ENCODE results near the gene THAP11. TPM values are rescaled to one million over a fixed set of nuclear protein-coding genes. Genes with fewer than 3 reads are reported as not detected.

Gene THAP11
- total and polyA plus RNA-seq, 2 of the 13 experiments (the other 11 are each of a cell fraction or from before 2014, with no cell fraction given): 44.2 to 53.4 TPM

- TF ChIP-seq ZHX1 (CRISPR knock-in tag; IDR thresholded peaks at IDR 0.05; ENCODE audit: low read depth): no peak
- TF ChIP-seq, protein P1, sequence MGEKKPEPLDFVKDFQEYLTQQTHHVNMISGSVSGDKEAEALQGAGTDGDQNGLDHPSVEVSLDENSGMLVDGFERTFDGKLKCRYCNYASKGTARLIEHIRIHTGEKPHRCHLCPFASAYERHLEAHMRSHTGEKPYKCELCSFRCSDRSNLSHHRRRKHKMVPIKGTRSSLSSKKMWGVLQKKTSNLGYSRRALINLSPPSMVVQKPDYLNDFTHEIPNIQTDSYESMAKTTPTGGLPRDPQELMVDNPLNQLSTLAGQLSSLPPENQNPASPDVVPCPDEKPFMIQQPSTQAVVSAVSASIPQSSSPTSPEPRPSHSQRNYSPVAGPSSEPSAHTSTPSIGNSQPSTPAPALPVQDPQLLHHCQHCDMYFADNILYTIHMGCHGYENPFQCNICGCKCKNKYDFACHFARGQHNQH (CRISPR knock-in tag; IDR thresholded peaks at IDR 0.05): peak; percentile 25; the same call in 1 of the 2 replicates
- no peak for TF ChIP-seq TBX2 (CRISPR knock-in tag; IDR thresholded peaks at IDR 0.05; ENCODE audit: borderline replicate concordance)
- TF ChIP-seq HIVEP1 (CRISPR knock-in tag; IDR thresholded peaks at IDR 0.05): no peak
- no peak for TF ChIP-seq SUZ12 (IDR thresholded peaks at IDR 0.05; ENCODE audit: low read depth, low read length)
- TF ChIP-seq, protein P2, sequence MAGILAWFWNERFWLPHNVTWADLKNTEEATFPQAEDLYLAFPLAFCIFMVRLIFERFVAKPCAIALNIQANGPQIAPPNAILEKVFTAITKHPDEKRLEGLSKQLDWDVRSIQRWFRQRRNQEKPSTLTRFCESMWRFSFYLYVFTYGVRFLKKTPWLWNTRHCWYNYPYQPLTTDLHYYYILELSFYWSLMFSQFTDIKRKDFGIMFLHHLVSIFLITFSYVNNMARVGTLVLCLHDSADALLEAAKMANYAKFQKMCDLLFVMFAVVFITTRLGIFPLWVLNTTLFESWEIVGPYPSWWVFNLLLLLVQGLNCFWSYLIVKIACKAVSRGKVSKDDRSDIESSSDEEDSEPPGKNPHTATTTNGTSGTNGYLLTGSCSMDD (CRISPR knock-in tag; IDR thresholded peaks at IDR 0.05): no peak
- TF ChIP-seq MBNL3 (CRISPR knock-in tag; conservative IDR thresholded peaks at IDR 0.05): no peak
- TF ChIP-seq FOXK2 (IDR thresholded peaks at IDR 0.05): 0 out of 2 replicates have a peak, but pooled peaks have one; percentile 17
- TF ChIP-seq, protein P3, sequence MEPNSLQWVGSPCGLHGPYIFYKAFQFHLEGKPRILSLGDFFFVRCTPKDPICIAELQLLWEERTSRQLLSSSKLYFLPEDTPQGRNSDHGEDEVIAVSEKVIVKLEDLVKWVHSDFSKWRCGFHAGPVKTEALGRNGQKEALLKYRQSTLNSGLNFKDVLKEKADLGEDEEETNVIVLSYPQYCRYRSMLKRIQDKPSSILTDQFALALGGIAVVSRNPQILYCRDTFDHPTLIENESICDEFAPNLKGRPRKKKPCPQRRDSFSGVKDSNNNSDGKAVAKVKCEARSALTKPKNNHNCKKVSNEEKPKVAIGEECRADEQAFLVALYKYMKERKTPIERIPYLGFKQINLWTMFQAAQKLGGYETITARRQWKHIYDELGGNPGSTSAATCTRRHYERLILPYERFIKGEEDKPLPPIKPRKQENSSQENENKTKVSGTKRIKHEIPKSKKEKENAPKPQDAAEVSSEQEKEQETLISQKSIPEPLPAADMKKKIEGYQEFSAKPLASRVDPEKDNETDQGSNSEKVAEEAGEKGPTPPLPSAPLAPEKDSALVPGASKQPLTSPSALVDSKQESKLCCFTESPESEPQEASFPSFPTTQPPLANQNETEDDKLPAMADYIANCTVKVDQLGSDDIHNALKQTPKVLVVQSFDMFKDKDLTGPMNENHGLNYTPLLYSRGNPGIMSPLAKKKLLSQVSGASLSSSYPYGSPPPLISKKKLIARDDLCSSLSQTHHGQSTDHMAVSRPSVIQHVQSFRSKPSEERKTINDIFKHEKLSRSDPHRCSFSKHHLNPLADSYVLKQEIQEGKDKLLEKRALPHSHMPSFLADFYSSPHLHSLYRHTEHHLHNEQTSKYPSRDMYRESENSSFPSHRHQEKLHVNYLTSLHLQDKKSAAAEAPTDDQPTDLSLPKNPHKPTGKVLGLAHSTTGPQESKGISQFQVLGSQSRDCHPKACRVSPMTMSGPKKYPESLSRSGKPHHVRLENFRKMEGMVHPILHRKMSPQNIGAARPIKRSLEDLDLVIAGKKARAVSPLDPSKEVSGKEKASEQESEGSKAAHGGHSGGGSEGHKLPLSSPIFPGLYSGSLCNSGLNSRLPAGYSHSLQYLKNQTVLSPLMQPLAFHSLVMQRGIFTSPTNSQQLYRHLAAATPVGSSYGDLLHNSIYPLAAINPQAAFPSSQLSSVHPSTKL (CRISPR knock-in tag; IDR thresholded peaks at IDR 0.05): no peak
- TF ChIP-seq NCOA5 (CRISPR knock-in tag; IDR thresholded peaks at IDR 0.05): no peak
- TF ChIP-seq FOXA3 (CRISPR knock-in tag; IDR thresholded peaks at IDR 0.05): no peak
- no peak for TF ChIP-seq HOXA5 (CRISPR knock-in tag; IDR thresholded peaks at IDR 0.05)
- no peak for TF ChIP-seq ZXDC (CRISPR knock-in tag; IDR thresholded peaks at IDR 0.05)
- TF ChIP-seq SNAI1 (CRISPR knock-in tag; IDR thresholded peaks at IDR 0.05; ENCODE audit: borderline replicate concordance): no peak
- TF ChIP-seq ZNF788 (CRISPR knock-in tag; IDR thresholded peaks at IDR 0.05; ENCODE audit: borderline replicate concordance): no peak
- no peak for TF ChIP-seq HOXD1 (CRISPR knock-in tag; IDR thresholded peaks at IDR 0.05)
- no peak for TF ChIP-seq ZNF343 (CRISPR knock-in tag; IDR thresholded peaks at IDR 0.05)
Measured at GRCh38 chr16:67865318-67865717, 23.2 kb downstream of the THAP11 start (continued).

All from HepG2 (cell line).